Endodermal cell (in vitro differentiated cells): ENCODE measurements around the gene CSGALNACT2. TPM values are rescaled to one million over a fixed set of nuclear protein-coding genes. Genes with fewer than 3 reads are reported as not detected.
"Not testable (repeated sequence)": the region's sequence is repeated elsewhere in the genome, so short reads cannot be mapped to it uniquely, and the experiment has no call there.

Experiments
- DNase-seq: peaks from one replicate; pipeline ENCODE4 v3.0.0-alpha.2; 2017
- H3K27ac ChIP-seq: 2 replicates; pipeline ENCODE4 v1.5.1; 2013; ENCODE audit warnings: mild to moderate bottlenecking, low read depth, low read length, moderate library complexity
- H3K27me3 ChIP-seq: 2 replicates; pipeline ENCODE4 v1.6.1; 2013; ENCODE audit warnings: mild to moderate bottlenecking, low read length, moderate library complexity; ENCODE audit not compliant: insufficient read depth, control insufficient read depth, poor library complexity, severe bottlenecking
- H3K36me3 ChIP-seq: 2 replicates; pipeline ENCODE4 v1.7.0; 2013; ENCODE audit warnings: mild to moderate bottlenecking, low read length, moderate library complexity; ENCODE audit not compliant: control insufficient read depth, insufficient read depth
- H3K4me1 ChIP-seq: one replicate; pipeline ENCODE4 v1.7.0; 2013; ENCODE audit warnings: low read length; ENCODE audit not compliant: control insufficient read depth, insufficient read depth
- H3K4me3 ChIP-seq: 2 replicates; pipeline ENCODE4 v1.5.1; 2013; ENCODE audit warnings: mild to moderate bottlenecking, low read length, moderate library complexity
- H3K9ac ChIP-seq: 2 replicates; pipeline ENCODE4 v1.6.1; 2013; ENCODE audit warnings: mild to moderate bottlenecking, low read length, moderate library complexity; ENCODE audit not compliant: poor library complexity, severe bottlenecking; ENCODE audit errors: extremely low read depth
- H3K9me3 ChIP-seq: 2 replicates; pipeline ENCODE4 v1.6.1; 2013; ENCODE audit warnings: mild to moderate bottlenecking, low read length, moderate library complexity; ENCODE audit not compliant: control insufficient read depth
- H3K27ac Mint-ChIP-seq: 2 replicates; pipeline ENCODE4 v1.8.0; 2020; ENCODE audit warnings: mixed read lengths
- H3K27me3 Mint-ChIP-seq: 2 replicates; pipeline ENCODE4 v1.8.0; 2021; ENCODE audit warnings: mild to moderate bottlenecking, mixed read lengths; ENCODE audit not compliant: insufficient read depth
- H3K36me3 Mint-ChIP-seq: 2 replicates; pipeline ENCODE4 v1.8.0; 2020; ENCODE audit warnings: low read depth, mixed read lengths
- H3K4me1 Mint-ChIP-seq: 2 replicates; pipeline ENCODE4 v1.8.0; 2020; ENCODE audit warnings: mixed read lengths
- H3K4me3 Mint-ChIP-seq: 2 replicates; pipeline ENCODE4 v1.8.0; 2020; ENCODE audit warnings: mild to moderate bottlenecking, moderate library complexity, mixed read lengths
- H3K9me3 Mint-ChIP-seq: 2 replicates; pipeline ENCODE4 v1.8.0; 2020; ENCODE audit warnings: mild to moderate bottlenecking, mixed read lengths
- CTCF ChIP-seq: fragments of 200-600 bp; sonication (generic); conservative IDR thresholded peaks from 2 replicates; pipeline ENCODE4 v1.5.0; 2021; ENCODE audit warnings: antibody characterized with exemption, mild to moderate bottlenecking
- WGBS, 2 experiments: methylation state at CpG; one replicate each; pipeline versions ENCODE4 v1.1.5 to v1.1.7; 2013; ENCODE audit warnings: missing lambda C conversion rate in 2 of 2, mixed read lengths in 1 of 2; ENCODE audit not compliant: insufficient coverage in 1 of 2, insufficient read length in 1 of 2; 5-methylcytosine and 5-hydroxymethylcytosine counted together
- total RNA-seq, 2 donors: library from RNA; stranded (reverse); fragmentation: NEBNext Ultra II Directional in 1 of 2; extraction: Animal tissue kit (Norgen Biotek cat#: 25700) in 1 of 2; gene quantifications; 2 replicates in 1 of 2; 3 replicates in 1 of 2; pipeline ENCODE4 v1.2.1, GENCODE V29; 2021

The CSGALNACT2 gene
- total RNA-seq, 2 donors from 2014 or later: 7.3 to 8.6 TPM

- H3K36me3 ChIP-seq: no peaks in the 10 kb centered on the region
These were observed 44.2 kb upstream of the CSGALNACT2 start for GRCh38 chr10:43094085-43094484.

GRCh38 chr10:43099339-43099738 lies 38.9 kb upstream of the CSGALNACT2 start:
- H3K36me3 ChIP-seq, H3K4me3 ChIP-seq, DNase-seq, H3K27me3 ChIP-seq, H3K4me1 ChIP-seq, H3K4me1 Mint-ChIP-seq, H3K36me3 Mint-ChIP-seq, H3K27ac Mint-ChIP-seq, H3K4me3 Mint-ChIP-seq, H3K9ac ChIP-seq, H3K27ac ChIP-seq, H3K9me3 Mint-ChIP-seq, H3K9me3 ChIP-seq: not testable (repeated sequence)
- peaks cover 18% of the 10 kb centered on the region for H3K27me3 Mint-ChIP-seq
- 97 to 100% methylated on average over 1 to 6 of the region's 6 CpGs for WGBS, 2 experiments

More at GRCh38 chr10:43094085-43094484, 44.2 kb upstream of the CSGALNACT2 start:
- Mint-ChIP-seq H3K4me3 (no peak overlapping the region), H3K9me3 (no peaks in the 10 kb centered on the region), H3K36me3 (no peaks in the 10 kb centered on the region), H3K27me3 (no peaks in the 10 kb centered on the region), H3K27ac (no peak overlapping the region), H3K4me1 (no peaks in the 10 kb centered on the region)
- H3K27me3 ChIP-seq: no peaks in the 10 kb centered on the region
- TF ChIP-seq CTCF: no peak
- H3K4me3 ChIP-seq: no peak overlapping the region
- no peak overlapping the region for H3K27ac ChIP-seq
- no peaks in the 10 kb centered on the region for H3K4me1 ChIP-seq
- no peak for DNase-seq
- H3K9me3 ChIP-seq: no peaks in the 10 kb centered on the region
- 85 to 87% methylated on average over 5 to 9 of the region's 9 CpGs for WGBS, 2 experiments
- no peak overlapping the region for H3K9ac ChIP-seq

- Histone ChIP-seq H3K27ac (no peak overlapping the region), H3K9ac (no peak overlapping the region), H3K27me3 (peaks cover 12% of the 10 kb centered on the region), H3K36me3 (no peaks in the 10 kb centered on the region), H3K4me3 (no peak overlapping the region), H3K9me3 (no peaks in the 10 kb centered on the region), H3K4me1 (no peaks in the 10 kb centered on the region)
- peaks cover 22% of the 10 kb centered on the region for H3K27me3 Mint-ChIP-seq
- no peak for TF ChIP-seq CTCF
- no peaks in the 10 kb centered on the region for H3K4me1 Mint-ChIP-seq
- 83 to 100% methylated on average over 1 to 4 of the region's 4 CpGs for WGBS, 2 experiments
- H3K36me3 Mint-ChIP-seq: no peaks in the 10 kb centered on the region
- no peak overlapping the region for H3K27ac Mint-ChIP-seq
- no peak overlapping the region for H3K4me3 Mint-ChIP-seq
- no peaks in the 10 kb centered on the region for H3K9me3 Mint-ChIP-seq
- DNase-seq: no peak
These were observed 38.3 kb upstream of the CSGALNACT2 start for GRCh38 chr10:43099928-43100327.

GRCh38 chr10:43100366-43100765 lies 37.9 kb upstream of the CSGALNACT2 start:
- peaks cover 25% of the 10 kb centered on the region for H3K27me3 Mint-ChIP-seq
- Histone ChIP-seq H3K9me3 (no peaks in the 10 kb centered on the region), H3K27me3 (peaks cover 16% of the 10 kb centered on the region), H3K9ac (no peak overlapping the region), H3K27ac (no peak overlapping the region), H3K4me1 (no peaks in the 10 kb centered on the region), H3K4me3 (no peak overlapping the region), H3K36me3 (no peaks in the 10 kb centered on the region)
- no peak for DNase-seq
- no peaks in the 10 kb centered on the region for H3K4me1 Mint-ChIP-seq
- H3K27ac Mint-ChIP-seq: no peak overlapping the region
- no peak for TF ChIP-seq CTCF
- H3K36me3 Mint-ChIP-seq: no peaks in the 10 kb centered on the region
- no peaks in the 10 kb centered on the region for H3K9me3 Mint-ChIP-seq
- 94% methylated on average over 6 to 17 of the region's 17 CpGs for WGBS, 2 experiments
- H3K4me3 Mint-ChIP-seq: no peak overlapping the region
